Lung (tissue), 12 donors: ENCODE data around the gene RASSF7. TPM values are rescaled to one million over a fixed set of nuclear protein-coding genes. Genes with fewer than 3 reads are reported as not detected.
A peak's percentile ranks its signal among the peaks of the same experiment; 100 is the strongest.

Experiments
- ATAC-seq: fragments of 200-7000 bp; cut with Tn5 transposase; one replicate; pipeline ENCODE4 v1.9.1; 2020; ENCODE audit warnings: moderate number of reproducible peaks; ENCODE audit not compliant: insufficient read depth, low FRiP score
- DNase-seq, 3 donors: peaks; one replicate each; pipeline ENCODE4 v3.0.0-alpha.2; 2013 to 2017
- H3K27ac ChIP-seq, 2 donors: one replicate each; pipeline ENCODE4 v1.5.1; 2013; ENCODE audit warnings: mild to moderate bottlenecking in 2 of 2, moderate library complexity in 2 of 2, control low read depth in 1 of 2, inconsistent platforms in 1 of 2, low read depth in 1 of 2, low read length in 1 of 2
- H3K27me3 ChIP-seq, 3 donors: one replicate each; pipeline ENCODE4 v1.5.1; 2013; ENCODE audit warnings: low read length in 2 of 3; ENCODE audit not compliant: control insufficient read depth in 3 of 3, insufficient read depth in 3 of 3
- H3K36me3 ChIP-seq, 4 donors: one replicate each; pipeline ENCODE4 v1.5.1; 2013; ENCODE audit warnings: low read length in 4 of 4, mild to moderate bottlenecking in 1 of 4, moderate library complexity in 1 of 4; ENCODE audit not compliant: control insufficient read depth in 4 of 4, insufficient read depth in 4 of 4
- H3K4me1 ChIP-seq, 5 donors: one replicate each; pipeline ENCODE4 v1.5.1; 2013; ENCODE audit warnings: low read length in 5 of 5, mild to moderate bottlenecking in 2 of 5, moderate library complexity in 1 of 5; ENCODE audit not compliant: control insufficient read depth in 5 of 5, insufficient read depth in 5 of 5
- H3K4me3 ChIP-seq: one replicate; pipeline ENCODE4 v1.5.1; 2013; ENCODE audit warnings: mild to moderate bottlenecking, control low read depth, moderate library complexity
- H3K9ac ChIP-seq, 2 donors: one replicate each; pipeline ENCODE4 v1.5.1; 2013; ENCODE audit warnings: low read length in 2 of 2, control low read depth in 1 of 2; ENCODE audit not compliant: insufficient read depth in 1 of 2
- H3K9me3 ChIP-seq, 4 donors: one replicate each; pipeline ENCODE4 v1.5.1; 2013; ENCODE audit warnings: low read length in 3 of 4, mild to moderate bottlenecking in 1 of 4, moderate library complexity in 1 of 4; ENCODE audit not compliant: control insufficient read depth in 4 of 4, insufficient read depth in 3 of 4
- CTCF ChIP-seq: IDR thresholded peaks from 2 replicates; pipeline ENCODE4 v1.5.1; 2012; ENCODE audit warnings: mild to moderate bottlenecking; ENCODE audit errors: control extremely low read depth, extremely low read depth
- WGBS, 2 donors: extraction: QIAGEN DNeasy Blood & Tissue Kit; methylation state at CpG; one replicate each; pipeline ENCODE4 v1.1.7; 2013; 5-methylcytosine and 5-hydroxymethylcytosine counted together
- polyA plus RNA-seq, 2 donors: library from polyadenylated mRNA; stranded (reverse); fragments of 200-250 nt; gene quantifications; one replicate each; pipeline ENCODE4 v1.2.1, GENCODE V29; 2013
- total RNA-seq, 2 donors: library from RNA; depleted of rRNA in 1 of 2; stranded (reverse); fragments of >200 nt in 1 of 2; gene quantifications; one replicate each; pipeline ENCODE4 v1.2.1, GENCODE V29; 2014 to 2021
- donor health status: control.
- donor health status: control.
- donor health status: Bipolar disorder and iron deficiency.
- donor health status: healthy.
- donor health status: DM: yes; HTN: yes; CAD: no.

Gene RASSF7
- total and polyA plus RNA-seq, 4 donors: 47.9 to 153 (median 66.4) TPM

- no peaks in the 10 kb centered on the region for H3K4me1 ChIP-seq
- H3K9ac ChIP-seq: no peak overlapping the region
- no peaks in the 10 kb centered on the region for H3K9me3 ChIP-seq
- H3K36me3 ChIP-seq: peaks cover 0 to 5% (median 0%) of the 10 kb centered on the region in 4 donors
- H3K27me3 ChIP-seq: no peaks in the 10 kb centered on the region
- peak; percentile 59 to 80 (median 76) for DNase-seq
- no peak overlapping the region for H3K4me3 ChIP-seq
- peak overlapping the region; percentile 54 to 79 for H3K27ac ChIP-seq
- peak; percentile 99 for ATAC-seq
- 7 to 16% methylated on average over 48 to 74 of the region's 74 CpGs for WGBS, 2 donors
- TF ChIP-seq CTCF: peak; percentile 97
Observed at GRCh38 chr11:518463-519202, 42.1 kb upstream of the RASSF7 start.

- DNase-seq (no peak), ATAC-seq (no peak)
- Histone ChIP-seq H3K9me3 (no peaks in the 10 kb centered on the region), H3K4me1 (no peaks in the 10 kb centered on the region), H3K27me3 (no peaks in the 10 kb centered on the region), H3K36me3 (no peaks in the 10 kb centered on the region), H3K27ac (no peak overlapping the region), H3K4me3 (no peak overlapping the region), H3K9ac (no peak overlapping the region)
- TF ChIP-seq CTCF: no peak
- WGBS, 2 donors: 95% methylated on average over 39 of the region's 39 CpGs
Observed at GRCh38 chr11:520428-521176, 40.2 kb upstream of the RASSF7 start.

- Histone ChIP-seq H3K27me3 (no peaks in the 10 kb centered on the region), H3K9ac (no peak overlapping the region), H3K36me3 (no peaks in the 10 kb centered on the region), H3K4me1 (no peaks in the 10 kb centered on the region), H3K27ac (no peak overlapping the region), H3K4me3 (no peak overlapping the region), H3K9me3 (no peaks in the 10 kb centered on the region)
- no peak for TF ChIP-seq CTCF
- no peak for ATAC-seq
- 88 to 94% methylated on average over 10 of the region's 10 CpGs for WGBS, 2 donors
- DNase-seq: no peak
Observed at GRCh38 chr11:521177-521688, 39.5 kb upstream of the RASSF7 start.
